Fibroblast of skin of right quadriceps (primary cell): ENCODE data around the gene PALS1.
A peak's percentile ranks its signal among the peaks of the same experiment; 100 is the strongest.

ENCODE experiments used
- DNase-seq: peaks from one replicate; pipeline ENCODE4 v3.0.0-alpha.2; 2013

PALS1 gene

GRCh38 chr14:67241411-67242167 lies at the start of gene PALS1:
Gene PALS1, plus strand, starts transcription at chr14:67241435. Its CDS starts 37,736 bp downstream, at chr14:67279171.
- DNase-seq: peak; percentile 77

DNA sequence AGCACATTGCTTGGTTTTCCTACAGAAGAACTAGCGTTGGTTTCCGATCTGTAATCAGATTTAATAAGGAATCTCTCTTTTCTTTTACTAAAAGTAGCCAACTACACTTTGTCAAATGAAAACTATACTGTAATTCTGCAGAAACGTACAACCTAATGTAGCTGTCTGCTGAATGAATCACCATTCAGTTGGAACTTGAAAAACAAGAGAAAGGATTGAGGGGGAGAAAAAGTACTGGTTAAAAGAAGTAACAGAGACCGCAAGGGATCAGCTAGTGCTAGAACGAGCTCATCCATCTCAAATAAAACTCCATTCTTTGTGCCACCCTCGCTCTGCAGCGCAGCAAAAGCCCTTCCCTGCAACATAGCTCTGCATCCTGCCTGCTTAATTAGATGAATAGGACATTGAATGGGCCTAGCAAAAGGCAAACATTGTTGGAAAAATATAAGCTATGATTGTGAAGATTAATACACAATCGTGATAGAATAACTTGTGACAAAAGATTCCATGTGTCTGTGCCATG lies 49.4 kb upstream of the PALS1 start:
- no peak for DNase-seq

DNA sequence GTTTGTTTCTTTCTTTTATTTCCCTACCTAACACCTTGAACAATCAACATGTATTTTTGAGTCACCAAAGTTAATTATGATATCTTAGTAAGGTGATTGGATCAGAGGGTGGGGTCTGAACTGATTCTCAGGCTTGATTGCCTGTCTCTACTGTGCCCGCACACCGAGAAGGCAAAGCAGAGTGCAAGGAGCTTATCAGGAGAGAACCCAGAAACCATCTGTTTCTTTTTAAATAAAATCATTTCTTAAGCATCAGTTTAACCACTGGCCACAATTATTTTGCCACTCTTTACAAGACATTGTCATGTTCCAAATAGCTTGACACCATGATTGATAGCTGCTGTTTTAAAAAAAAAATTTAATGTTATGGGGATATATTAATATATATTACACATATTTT lies 48.9 kb upstream of the PALS1 start:
- DNase-seq: no peak

GRCh38 chr14:67195279-67195678 lies 46.0 kb upstream of the PALS1 start:
- DNase-seq: no peak

DNA sequence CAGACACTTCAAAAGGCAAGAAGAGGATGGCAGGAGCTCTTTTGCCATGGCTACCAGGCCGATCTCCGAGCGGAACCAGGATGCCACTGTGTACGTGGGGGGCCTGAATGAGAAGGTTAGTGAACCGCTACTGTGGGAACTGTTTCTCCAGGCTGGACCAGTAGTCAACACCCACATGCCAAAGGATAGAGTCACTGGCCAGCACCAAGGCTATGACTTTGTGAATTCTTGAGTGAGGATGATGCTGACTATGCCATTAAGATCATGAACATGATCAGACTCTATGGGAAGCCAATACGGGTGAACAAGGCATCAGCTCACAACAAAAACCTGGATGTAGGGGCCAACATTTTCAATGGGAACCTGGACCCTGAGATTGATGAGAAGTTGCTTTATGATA lies 42.2 kb upstream of the PALS1 start:
- DNase-seq: no peak

DNA sequence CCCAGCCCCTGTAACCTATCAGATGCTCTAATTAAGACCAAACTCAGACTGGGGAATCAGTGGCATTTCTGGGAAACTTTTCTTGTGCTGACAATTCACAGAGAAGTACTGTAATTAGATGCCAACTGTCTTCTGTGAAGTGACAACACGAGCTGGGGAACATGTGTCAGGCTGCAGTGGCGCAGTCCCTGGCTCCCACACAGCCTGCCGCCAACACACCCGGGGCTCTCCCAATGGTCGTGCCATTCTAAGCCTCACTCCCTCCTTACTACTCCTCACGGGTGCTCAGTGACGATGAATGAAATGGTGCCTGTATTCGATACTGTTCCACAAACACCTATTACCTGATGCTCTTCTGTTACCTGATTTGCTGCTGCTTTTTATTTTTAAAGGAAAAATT lies 33.4 kb upstream of the PALS1 start:
- no peak for DNase-seq

DNA sequence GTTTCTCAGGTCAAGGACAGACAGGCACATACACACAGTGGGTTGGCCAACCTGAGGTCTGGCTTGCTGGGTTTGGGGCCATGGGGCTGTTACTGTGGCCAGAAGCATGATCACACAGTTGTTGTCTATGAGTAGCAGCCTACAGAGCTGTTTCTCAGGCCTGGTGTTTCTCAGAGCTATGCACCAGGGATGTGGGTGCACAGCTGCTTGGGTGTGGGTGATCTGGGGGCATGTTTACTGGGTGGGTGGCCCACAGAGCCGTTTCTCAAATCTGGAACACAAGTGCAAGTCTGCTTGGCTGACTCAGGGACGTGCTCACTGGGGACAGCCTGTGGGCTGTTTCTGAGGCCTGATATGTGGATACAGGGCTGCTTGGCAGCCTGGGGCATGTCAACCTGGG lies 23.1 kb upstream of the PALS1 start:
- DNase-seq: no peak

DNA sequence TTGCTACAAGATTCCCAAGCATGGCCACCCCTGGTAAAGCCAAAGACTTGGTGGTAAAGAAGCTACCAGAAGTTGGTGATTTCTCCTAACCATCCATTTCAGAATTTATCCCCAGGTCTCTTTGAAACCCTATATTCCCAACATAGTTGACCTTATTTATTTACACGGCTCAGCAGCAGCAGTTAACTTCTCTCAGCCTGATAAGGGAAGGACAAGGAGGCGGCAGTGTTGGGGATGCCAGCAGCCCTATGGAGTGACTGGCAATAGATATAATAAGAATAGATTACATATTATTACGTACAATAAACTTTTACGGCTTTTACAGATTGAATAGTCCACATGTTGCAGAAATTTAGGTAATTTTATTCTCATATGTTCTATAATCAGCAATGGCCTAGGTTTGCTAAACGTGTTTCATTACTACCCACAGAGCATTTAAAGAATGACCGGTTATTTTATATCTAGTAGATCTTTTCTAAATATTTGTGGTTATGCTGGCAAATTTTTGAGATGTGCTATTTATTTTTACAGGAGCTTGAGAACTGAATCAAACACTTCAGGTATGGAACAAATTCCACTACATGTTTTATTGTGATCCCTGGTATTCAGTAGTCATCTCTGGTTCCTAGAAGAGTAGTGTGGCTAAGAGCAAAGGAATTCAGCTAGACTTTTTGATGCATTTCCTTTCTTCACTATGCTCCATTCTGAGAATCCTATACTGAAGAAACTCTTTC lies 19.8 kb upstream of the PALS1 start:
- DNase-seq: peak; percentile 90

DNA sequence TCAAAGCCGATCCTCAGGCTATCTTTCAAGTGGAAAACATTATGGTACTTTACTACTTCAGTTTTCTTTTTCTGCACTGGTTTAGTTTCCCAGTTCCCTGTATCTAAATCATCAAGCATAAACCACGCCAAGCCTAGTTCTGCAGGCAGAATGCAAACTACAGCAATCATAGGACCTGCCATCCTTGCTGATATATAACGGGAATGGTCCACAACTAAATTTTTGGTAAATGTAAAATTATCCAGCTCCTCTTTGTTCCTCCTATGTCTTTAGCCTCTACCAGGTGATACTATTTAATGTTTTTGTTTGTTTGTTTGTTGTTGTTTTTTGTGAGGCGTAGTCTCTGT lies 19.3 kb upstream of the PALS1 start:
- no peak for DNase-seq

GRCh38 chr14:67225523-67225922 lies 15.7 kb upstream of the PALS1 start:
- no peak for DNase-seq

DNA sequence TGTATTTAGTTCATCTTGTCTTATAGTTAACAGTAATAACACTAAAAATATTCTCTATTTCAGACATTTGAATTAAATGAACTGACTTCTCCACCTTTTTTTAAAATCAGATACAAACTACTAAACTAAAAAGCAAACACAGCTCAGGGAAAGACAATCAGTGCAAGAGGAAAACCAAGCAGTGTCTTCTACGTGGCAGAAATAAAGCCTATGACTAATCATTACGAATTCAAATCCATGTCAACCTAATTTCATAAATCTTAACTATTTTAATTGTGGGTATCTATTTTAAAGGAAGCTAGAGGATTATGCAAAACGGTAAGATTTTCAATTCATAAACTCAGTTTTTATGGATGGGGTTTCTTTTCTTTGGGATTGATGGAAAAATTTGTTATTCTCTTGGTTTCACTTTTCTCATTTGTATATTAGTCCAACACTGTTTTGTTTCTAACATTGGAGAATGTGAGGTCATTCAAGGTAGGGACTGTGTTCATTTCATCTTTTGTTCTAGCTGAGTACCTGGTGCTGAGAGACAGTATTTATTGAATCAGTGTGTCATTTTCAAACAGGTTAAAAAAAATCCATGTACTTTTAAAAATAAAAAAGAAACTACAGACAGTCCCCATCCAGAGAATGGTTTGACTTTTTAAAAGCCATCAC lies 12.8 kb upstream of the PALS1 start:
- peak; percentile 25 for DNase-seq

DNA sequence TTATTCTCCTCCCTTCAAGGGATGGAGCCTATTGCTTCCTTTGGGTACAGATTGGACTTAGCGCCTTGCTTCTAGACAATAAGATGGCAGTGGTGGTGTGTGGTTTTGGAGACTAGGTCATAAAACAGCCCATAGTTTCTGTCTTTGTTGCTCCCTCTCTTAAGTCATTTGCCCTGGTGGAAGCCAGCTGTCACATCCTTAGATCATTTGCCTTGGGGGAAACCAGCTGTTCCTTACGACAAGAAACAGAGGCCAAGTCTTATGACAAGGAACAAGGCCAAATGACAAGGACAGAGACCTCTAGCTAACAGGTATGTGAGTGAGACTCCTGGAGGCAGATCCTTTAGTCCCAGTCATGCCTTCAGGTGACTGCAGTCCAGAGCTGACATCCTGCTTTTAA lies 9.2 kb upstream of the PALS1 start:
- no peak for DNase-seq

GRCh38 chr14:67232621-67233020 lies 8.6 kb upstream of the PALS1 start:
- DNase-seq: no peak

DNA sequence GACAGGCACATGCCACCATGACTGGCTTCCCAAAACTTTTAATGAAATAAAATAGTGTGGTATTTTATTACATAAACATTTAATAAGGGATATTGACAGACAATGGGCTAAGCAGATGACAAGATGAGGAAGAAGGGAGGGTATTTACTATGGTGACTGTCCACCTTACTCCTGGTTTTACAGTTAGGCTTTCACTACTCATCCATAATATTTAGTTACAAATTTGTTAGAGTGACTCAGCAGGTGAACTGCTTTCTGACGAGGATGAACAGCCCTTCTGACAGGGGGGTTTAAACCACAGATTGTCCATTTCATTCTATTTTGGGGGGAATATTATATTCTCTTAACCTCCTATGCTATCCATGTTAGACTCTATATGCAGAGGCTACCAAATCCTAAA lies 3.6 kb upstream of the PALS1 start:
- DNase-seq: no peak

- DNase-seq: no peak
These were observed 1.7 kb upstream of the PALS1 start for GRCh38 chr14:67239582-67239981.

GRCh38 chr14:67240168-67240932 lies 885 bp upstream of the PALS1 start:
- no peak for DNase-seq

- peak; percentile 98 for DNase-seq
These were observed 241 bp upstream of the PALS1 start for GRCh38 chr14:67240978-67241410.

GRCh38 chr14:67242168-67242420 lies 859 bp downstream of the PALS1 start:
- DNase-seq: no peak

- DNase-seq: no peak
These were observed 3.9 kb downstream of the PALS1 start for GRCh38 chr14:67245104-67245503.

- DNase-seq: no peak
These were observed 10.5 kb downstream of the PALS1 start for GRCh38 chr14:67251573-67252226.

DNA sequence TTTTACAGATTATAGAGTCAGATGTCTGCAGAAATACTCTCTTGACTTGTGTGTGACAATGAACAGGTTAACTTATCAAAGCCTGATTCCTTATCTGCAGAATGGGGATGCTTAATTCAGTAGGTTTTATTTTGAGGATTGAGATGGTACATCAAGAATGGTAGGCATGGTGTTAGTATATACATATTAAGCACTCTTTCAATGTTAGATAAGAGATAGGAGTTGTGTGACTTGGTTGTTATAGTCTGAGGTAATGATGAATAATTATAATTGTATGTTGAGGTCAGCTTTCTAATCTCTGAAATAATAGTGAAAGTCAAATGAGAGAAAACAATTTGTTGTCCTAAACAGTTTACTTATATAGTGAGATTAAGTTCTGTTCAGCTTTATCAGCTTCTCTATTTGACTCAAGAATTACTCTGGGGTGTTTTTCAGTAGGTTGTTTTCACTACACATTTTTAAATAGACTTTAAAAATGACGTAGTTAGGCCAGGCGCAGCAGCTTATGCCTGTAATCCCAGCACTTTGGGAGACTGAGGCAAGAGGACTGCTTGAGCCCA lies 11.9 kb downstream of the PALS1 start:
- no peak for DNase-seq

DNA sequence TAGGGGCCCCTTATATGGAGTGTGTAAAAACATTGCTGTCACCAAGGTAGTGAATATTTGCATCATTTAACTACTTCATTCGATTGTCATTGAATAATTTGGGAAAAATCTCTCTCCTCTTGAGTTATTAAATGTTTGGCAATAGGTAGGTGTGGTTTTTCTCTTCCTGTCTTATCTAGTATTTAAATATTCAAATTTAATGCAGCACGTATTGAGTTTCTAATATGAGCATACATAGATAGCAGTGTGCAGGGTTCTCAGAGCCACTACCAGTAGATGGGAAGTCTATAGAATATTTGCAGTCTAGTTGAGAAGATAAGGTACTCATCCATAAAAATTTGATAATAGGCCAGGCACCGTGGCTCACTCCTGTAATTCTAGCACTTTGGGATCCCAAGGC lies 16.7 kb downstream of the PALS1 start:
- DNase-seq: no peak
